Globus pallidus (tissue), 1 donor: ENCODE data around the gene PROP1.
"Not testable (repeated sequence)": the region's sequence is repeated elsewhere in the genome, so short reads cannot be mapped to it uniquely, and the experiment has no call there.

ENCODE experiments used
- DNase-seq: peaks from one replicate; pipeline ENCODE4 v3.0.0-alpha.2; 2015; ENCODE audit warnings: low spot score

The PROP1 gene

GRCh38 chr5:177945145-177945544, 50.9 kb downstream of the PROP1 start:
- DNase-seq, result not testable (repeated sequence)

- not testable (repeated sequence) for DNase-seq
These were observed 52.0 kb downstream of the PROP1 start for GRCh38 chr5:177943805-177944736.

GRCh38 chr5:177942896-177943295, 53.1 kb downstream of the PROP1 start:
- not testable (repeated sequence) for DNase-seq
